Ascending aorta (tissue), 2 donors: ENCODE measurements around the gene SPACA7. TPM values are rescaled to one million over a fixed set of nuclear protein-coding genes. Genes with fewer than 3 reads are reported as not detected.
"Not testable (repeated sequence)": the region's sequence is repeated elsewhere in the genome, so short reads cannot be mapped to it uniquely, and the experiment has no call there.

ENCODE experiments used
- DNase-seq, 2 donors: peaks; one replicate each; pipeline ENCODE4 v3.0.0-alpha.2; 2019; ENCODE audit warnings: low spot score in 2 of 2
- H3K27ac ChIP-seq, 2 donors: fragments of 200-600 bp; sonication (generic); one replicate each; pipeline ENCODE4 v1.5.1; 2016 to 2017; ENCODE audit warnings: mild to moderate bottlenecking in 1 of 2
- H3K27me3 ChIP-seq: fragments of 200-600 bp; sonication (generic); one replicate; pipeline ENCODE4 v1.5.1; 2017
- H3K36me3 ChIP-seq, 2 donors: fragments of 200-600 bp; sonication (generic); one replicate each; pipeline ENCODE4 v1.5.1; 2016
- H3K4me1 ChIP-seq, 2 donors: fragments of 200-600 bp; sonication (generic); one replicate each; pipeline ENCODE4 v1.5.1; 2016 to 2017; ENCODE audit warnings: mild to moderate bottlenecking in 1 of 2
- H3K4me3 ChIP-seq, 2 donors: fragments of 200-600 bp; sonication (generic); one replicate each; pipeline ENCODE4 v1.5.1; 2016 to 2017; ENCODE audit warnings: mild to moderate bottlenecking in 1 of 2
- H3K9me3 ChIP-seq, 2 donors: fragments of 200-600 bp; sonication (generic); one replicate each; pipeline ENCODE4 v1.5.1; 2016
- intact Hi-C: fragments of 100-400 bp; cut with DNase I; formaldehyde crosslinking; loops from one replicate; pipeline ENCODE4 v1.15.1; 2023
- total RNA-seq: library from RNA; depleted of rRNA; stranded (reverse); fragments of >200 nt; gene quantifications from one replicate; pipeline ENCODE4 v1.1.0, GENCODE V29; 2016
- TF ChIP-seq, protein P1 (sequence below), 3 experiments: fragments of 200-600 bp in 2 of 3; fragments of 450-650 bp in 1 of 3; sonication (generic) in 2 of 3; IDR thresholded peaks; one replicate each; pipeline ENCODE4 v1.5.1; 2016 to 2019; ENCODE audit warnings: antibody characterized with exemption in 3 of 3, mild to moderate bottlenecking in 1 of 3, moderate library complexity in 1 of 3

SPACA7 gene
- total RNA-seq, 1 donor from 2014 or later = not detected

DNA sequence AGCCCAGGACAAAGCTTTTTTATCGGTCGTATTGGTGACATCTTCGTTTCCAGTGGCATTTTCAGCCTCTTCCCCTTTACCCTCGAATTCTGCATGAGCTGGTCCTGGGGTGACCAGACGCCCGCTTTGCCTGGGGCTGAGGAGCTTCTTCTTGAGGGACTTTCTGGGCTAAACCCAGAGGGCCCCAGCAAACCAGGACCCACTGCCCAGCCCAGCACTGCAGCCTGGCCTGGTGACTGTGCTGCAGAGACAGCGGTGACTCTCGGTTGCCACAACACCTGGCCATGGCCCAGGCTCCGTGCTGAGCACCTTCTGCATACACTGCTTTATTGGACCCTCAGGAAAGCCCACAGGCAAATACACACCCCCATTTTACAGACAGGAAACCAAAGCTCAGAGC is 21.0 kb downstream of the SPACA7 start:
- H3K27me3 ChIP-seq = no peaks in the 10 kb centered on the region
- intact Hi-C loops = no loop called here
- H3K27ac ChIP-seq = no peak overlapping the region
- no peaks in the 10 kb centered on the region for H3K9me3 ChIP-seq
- no peaks in the 10 kb centered on the region for H3K36me3 ChIP-seq
- H3K4me1 ChIP-seq = no peaks in the 10 kb centered on the region
- DNase-seq = no peak
- H3K4me3 ChIP-seq = no peak overlapping the region
- TF ChIP-seq, protein P1, sequence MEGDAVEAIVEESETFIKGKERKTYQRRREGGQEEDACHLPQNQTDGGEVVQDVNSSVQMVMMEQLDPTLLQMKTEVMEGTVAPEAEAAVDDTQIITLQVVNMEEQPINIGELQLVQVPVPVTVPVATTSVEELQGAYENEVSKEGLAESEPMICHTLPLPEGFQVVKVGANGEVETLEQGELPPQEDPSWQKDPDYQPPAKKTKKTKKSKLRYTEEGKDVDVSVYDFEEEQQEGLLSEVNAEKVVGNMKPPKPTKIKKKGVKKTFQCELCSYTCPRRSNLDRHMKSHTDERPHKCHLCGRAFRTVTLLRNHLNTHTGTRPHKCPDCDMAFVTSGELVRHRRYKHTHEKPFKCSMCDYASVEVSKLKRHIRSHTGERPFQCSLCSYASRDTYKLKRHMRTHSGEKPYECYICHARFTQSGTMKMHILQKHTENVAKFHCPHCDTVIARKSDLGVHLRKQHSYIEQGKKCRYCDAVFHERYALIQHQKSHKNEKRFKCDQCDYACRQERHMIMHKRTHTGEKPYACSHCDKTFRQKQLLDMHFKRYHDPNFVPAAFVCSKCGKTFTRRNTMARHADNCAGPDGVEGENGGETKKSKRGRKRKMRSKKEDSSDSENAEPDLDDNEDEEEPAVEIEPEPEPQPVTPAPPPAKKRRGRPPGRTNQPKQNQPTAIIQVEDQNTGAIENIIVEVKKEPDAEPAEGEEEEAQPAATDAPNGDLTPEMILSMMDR (IDR thresholded peaks at IDR 0.05) = no peak

DNA sequence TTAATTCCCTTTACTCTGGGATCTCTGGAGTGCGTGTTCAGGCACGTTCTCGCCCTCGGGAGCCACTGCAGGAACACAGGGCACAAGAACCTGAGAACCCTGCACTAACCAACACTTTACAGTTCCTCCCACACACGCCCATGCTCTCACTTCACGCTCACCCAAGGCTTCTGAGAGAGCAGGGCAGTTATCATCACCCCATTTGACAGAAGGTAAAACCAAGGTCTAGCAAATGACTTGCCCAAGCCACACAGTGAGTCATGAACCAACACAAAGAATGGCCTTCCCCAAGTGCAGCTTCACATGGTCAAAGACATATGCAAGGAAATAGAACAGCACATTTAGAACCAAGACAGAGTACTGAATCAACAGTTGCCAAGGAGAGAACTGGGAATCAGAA is 22.2 kb downstream of the SPACA7 start:
- DNase-seq, H3K27ac ChIP-seq, H3K27me3 ChIP-seq, H3K4me1 ChIP-seq, H3K36me3 ChIP-seq, H3K9me3 ChIP-seq, H3K4me3 ChIP-seq, intact Hi-C loops: not testable (repeated sequence)

DNA sequence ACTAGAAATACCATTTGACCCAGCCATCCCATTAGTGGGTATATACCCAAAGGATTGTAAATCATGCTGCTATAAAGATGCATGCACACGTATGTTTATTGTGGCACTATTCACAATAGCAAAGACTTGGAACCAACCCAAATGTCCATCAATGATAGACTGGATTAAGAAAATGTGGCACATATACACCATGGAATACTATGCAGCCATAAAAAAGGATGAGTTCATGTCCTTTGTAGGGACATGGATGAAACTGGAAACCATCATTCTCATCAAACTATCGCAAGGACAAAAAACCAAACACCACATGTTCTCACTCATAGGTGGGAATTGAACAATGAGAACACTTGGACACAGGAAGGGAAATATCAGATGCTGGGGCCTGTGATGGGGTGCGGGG is 33.7 kb downstream of the SPACA7 start:
- DNase-seq, H3K9me3 ChIP-seq, H3K27me3 ChIP-seq, H3K4me3 ChIP-seq, H3K27ac ChIP-seq, H3K4me1 ChIP-seq, intact Hi-C loops, H3K36me3 ChIP-seq: not testable (repeated sequence)

- Histone ChIP-seq H3K27me3 (no peaks in the 10 kb centered on the region), H3K9me3 (peaks cover 7 to 31% of the 10 kb centered on the region in 2 donors), H3K27ac (no peak overlapping the region), H3K4me1 (no peaks in the 10 kb centered on the region), H3K36me3 (no peaks in the 10 kb centered on the region), H3K4me3 (no peak overlapping the region)
- no peak for DNase-seq
- intact Hi-C loops = no loop called here
- TF ChIP-seq, protein P1 (IDR thresholded peaks at IDR 0.05) = no peak
Observed at GRCh38 chr13:112416647-112417046, 40.5 kb downstream of the SPACA7 start.

DNA sequence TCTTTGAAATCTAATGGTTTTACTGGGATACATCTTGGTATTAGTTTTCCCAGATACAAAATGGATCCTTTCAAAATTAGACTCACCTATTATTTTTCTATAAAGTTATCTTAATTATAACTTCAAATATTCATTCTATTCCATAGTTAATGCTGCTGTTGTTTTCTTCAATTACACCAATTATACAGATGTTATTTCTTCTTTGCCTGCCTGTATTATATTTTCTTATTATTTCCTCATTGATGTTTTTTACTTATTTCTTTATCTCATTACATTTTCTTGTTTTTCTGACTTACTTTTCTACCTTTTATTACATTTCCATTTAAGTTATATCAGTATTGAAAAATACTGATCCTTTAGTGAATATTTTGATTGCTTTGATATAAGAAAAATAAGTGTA is 40.9 kb downstream of the SPACA7 start:
- Histone ChIP-seq H3K9me3 (peaks cover 7 to 31% of the 10 kb centered on the region in 2 donors), H3K4me3 (no peak overlapping the region), H3K27ac (no peak overlapping the region), H3K4me1 (no peaks in the 10 kb centered on the region), H3K36me3 (no peaks in the 10 kb centered on the region), H3K27me3 (no peaks in the 10 kb centered on the region)
- no peak for DNase-seq
- TF ChIP-seq, protein P1 (IDR thresholded peaks at IDR 0.05) = no peak
- intact Hi-C loops = no loop called here

GRCh38 chr13:112424098-112424497 is 47.9 kb downstream of the SPACA7 start:
- H3K9me3 ChIP-seq = peaks cover 11 to 38% of the 10 kb centered on the region in 2 donors
- H3K4me3 ChIP-seq = no peak overlapping the region
- H3K27ac ChIP-seq = no peak overlapping the region
- no peaks in the 10 kb centered on the region for H3K4me1 ChIP-seq
- TF ChIP-seq, protein P1 (IDR thresholded peaks at IDR 0.05) = no peak
- no peaks in the 10 kb centered on the region for H3K27me3 ChIP-seq
- no peak for DNase-seq
- intact Hi-C loops = no loop called here
- H3K36me3 ChIP-seq = no peaks in the 10 kb centered on the region

DNA sequence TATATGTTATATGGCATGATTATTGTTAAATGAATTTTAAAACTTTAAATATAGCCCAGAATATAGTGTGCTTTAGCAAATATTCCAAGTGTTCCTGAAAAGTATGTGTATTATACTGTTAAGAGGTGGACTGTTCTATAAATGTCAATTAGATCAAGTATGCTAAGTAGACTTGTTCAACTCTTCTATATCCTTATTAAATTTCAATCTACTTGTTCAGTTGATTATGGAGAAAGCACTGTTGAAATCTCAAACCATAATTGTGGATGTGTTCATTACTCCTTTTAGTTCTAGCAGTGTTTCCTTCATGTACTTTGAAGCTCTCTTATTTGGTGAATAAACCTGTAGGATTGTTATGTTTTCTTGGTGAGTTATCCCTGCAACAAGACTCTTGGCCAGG is 52.5 kb downstream of the SPACA7 start:
- H3K27ac ChIP-seq = no peak overlapping the region
- TF ChIP-seq, protein P1 (IDR thresholded peaks at IDR 0.05) = no peak
- H3K36me3 ChIP-seq = no peaks in the 10 kb centered on the region
- no peak overlapping the region for H3K4me3 ChIP-seq
- no peaks in the 10 kb centered on the region for H3K4me1 ChIP-seq
- peaks cover 6 to 28% of the 10 kb centered on the region in 2 donors for H3K9me3 ChIP-seq
- no peaks in the 10 kb centered on the region for H3K27me3 ChIP-seq
- intact Hi-C loops = no loop called here
- no peak for DNase-seq
